Omental fat pad (tissue), 4 donors: ENCODE data around the gene IGF2BP1. TPM values are rescaled to one million over a fixed set of nuclear protein-coding genes. Genes with fewer than 3 reads are reported as not detected.
"Not testable (repeated sequence)": the region's sequence is repeated elsewhere in the genome, so short reads cannot be mapped to it uniquely, and the experiment has no call there.

ENCODE experiments used
- ATAC-seq: fragments of 150-250 bp; one replicate; pipeline ENCODE4 v1.9.1; 2016; ENCODE audit warnings: mild to moderate bottlenecking, moderate library complexity; ENCODE audit not compliant: low FRiP score
- DNase-seq: peaks from one replicate; pipeline ENCODE4 v3.0.0-alpha.2; 2019; ENCODE audit warnings: low spot score
- total RNA-seq, 4 donors: library from RNA; depleted of rRNA; stranded (reverse); fragments of >200 nt; gene quantifications; one replicate each; pipeline ENCODE4 v1.1.0, GENCODE V29; 2016
- TF ChIP-seq, protein P1 (sequence below), 3 donors: fragments of 450-650 bp; IDR thresholded peaks; one replicate each; pipeline ENCODE4 v1.5.1; 2016 to 2017; ENCODE audit warnings: antibody characterized with exemption in 3 of 3, mild to moderate bottlenecking in 3 of 3, moderate library complexity in 2 of 3

Gene IGF2BP1
- total RNA-seq, 4 donors from 2014 or later: 0.16 TPM; not detected in 3

DNA sequence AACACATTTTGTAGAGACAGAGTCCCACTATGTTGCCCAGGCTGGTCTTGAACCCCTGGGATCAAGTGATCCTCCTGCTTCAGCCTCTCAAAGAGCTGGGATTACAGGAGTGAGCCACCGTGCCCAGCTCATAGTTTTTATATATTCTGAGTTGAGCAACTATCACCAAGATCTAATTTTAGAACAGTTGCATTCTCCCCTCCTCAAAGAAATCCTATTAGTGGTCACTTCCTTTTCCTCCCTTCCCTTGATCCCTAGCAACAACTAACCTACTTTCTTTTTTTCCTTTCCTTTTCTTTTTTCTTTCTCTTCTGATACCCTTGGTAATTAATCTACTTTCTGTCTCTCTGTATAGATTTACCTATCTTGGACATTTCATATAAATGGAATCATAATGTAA, 73.9 kb downstream of the IGF2BP1 start:
- no peak for DNase-seq
- ATAC-seq: no peak
- TF ChIP-seq, protein P1, sequence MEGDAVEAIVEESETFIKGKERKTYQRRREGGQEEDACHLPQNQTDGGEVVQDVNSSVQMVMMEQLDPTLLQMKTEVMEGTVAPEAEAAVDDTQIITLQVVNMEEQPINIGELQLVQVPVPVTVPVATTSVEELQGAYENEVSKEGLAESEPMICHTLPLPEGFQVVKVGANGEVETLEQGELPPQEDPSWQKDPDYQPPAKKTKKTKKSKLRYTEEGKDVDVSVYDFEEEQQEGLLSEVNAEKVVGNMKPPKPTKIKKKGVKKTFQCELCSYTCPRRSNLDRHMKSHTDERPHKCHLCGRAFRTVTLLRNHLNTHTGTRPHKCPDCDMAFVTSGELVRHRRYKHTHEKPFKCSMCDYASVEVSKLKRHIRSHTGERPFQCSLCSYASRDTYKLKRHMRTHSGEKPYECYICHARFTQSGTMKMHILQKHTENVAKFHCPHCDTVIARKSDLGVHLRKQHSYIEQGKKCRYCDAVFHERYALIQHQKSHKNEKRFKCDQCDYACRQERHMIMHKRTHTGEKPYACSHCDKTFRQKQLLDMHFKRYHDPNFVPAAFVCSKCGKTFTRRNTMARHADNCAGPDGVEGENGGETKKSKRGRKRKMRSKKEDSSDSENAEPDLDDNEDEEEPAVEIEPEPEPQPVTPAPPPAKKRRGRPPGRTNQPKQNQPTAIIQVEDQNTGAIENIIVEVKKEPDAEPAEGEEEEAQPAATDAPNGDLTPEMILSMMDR (IDR thresholded peaks at IDR 0.05): no peak

DNA sequence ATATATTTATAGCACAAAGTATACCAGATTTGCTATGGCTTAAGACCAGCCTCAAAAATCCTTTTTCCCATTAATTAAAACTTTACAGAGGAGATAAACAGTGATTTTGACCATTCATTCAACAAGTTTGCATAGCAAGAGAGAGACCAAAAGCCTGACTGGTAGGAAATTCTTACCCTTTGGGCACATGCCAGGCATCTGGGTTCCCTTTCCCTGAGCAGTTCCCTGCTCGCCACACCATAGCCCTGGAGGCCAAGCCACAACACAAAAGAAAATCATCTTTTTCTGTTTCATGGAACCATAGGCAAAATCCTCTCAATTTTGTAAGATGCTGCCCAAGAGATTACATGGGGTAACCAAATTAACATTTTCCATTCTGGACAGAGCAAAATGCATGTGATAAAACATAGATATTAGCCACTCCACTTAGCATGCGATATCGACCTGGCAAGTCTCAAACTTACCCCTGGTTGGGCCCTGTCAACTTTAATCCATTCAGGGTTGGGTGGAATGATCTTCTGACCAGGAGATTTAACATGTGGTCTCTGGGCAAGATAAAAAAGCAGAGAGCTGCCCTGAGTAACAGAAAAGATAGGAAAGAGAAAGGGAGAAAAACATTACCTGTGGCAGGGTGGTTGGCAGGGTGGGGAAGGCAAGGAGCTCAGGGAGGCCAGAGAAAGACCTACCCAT, 77.8 kb downstream of the IGF2BP1 start:
- TF ChIP-seq, protein P1 (IDR thresholded peaks at IDR 0.05): no peak
- ATAC-seq: no peak
- DNase-seq: no peak

DNA sequence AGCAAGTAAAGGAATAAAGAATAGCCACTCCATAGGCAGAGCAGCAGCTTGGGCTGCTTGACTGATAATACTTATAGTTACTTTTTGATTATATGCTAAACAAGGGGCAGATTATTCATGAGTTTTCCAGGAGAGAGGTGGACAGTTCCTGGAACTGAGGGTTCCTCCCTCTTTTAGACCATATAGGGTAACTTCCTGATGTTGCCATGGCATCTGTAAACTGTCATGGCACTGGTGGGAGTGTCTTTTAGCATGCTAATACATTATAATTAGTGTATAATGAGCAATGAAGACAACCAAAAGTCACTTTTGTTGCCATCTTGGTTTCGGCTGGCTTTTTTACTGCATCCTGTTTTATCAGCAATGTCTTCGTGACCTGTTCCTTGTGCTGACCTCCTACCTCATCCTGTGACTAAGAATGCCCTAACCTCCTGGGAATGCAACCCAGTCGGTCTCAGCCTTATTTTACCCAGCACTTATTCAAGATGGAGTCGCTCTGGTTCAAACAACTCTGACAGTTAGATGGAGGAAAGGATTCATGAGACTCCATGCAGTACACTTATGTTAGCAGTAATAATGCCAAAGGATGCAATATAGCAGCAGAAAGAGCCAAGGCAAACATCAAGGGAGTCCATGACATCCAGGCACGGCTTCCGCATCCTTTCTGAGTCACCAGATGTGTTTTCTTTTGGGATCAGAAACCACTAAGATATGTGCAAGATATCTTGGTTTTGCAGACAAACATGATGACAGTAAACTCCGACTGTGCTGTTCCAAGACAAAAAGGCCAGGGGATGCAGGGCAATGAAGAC, 79.6 kb downstream of the IGF2BP1 start:
- TF ChIP-seq, protein P1 (IDR thresholded peaks at IDR 0.05): no peak
- DNase-seq (no peak), ATAC-seq (no peak)

DNA sequence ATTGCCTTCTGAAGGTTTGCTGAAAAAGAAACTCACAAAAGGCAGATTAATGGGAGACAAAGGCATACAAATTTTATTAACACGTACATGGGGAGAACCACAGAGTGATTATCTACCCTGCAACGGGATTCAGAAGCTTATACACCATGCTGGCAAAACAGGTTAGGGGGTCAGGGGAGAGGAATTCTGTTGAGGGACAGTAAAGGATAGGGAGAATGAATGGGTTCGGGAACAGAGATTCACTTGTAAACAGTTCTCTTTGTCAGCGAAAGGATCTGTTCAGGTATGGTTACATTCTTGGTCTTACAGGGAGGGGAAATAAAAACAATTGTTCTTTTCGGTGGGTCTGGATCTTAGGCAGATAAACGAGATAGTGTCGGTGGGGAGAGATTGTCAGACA, 81.1 kb downstream of the IGF2BP1 start:
- DNase-seq (no peak), ATAC-seq (no peak)
- TF ChIP-seq, protein P1 (IDR thresholded peaks at IDR 0.05): no peak

DNA sequence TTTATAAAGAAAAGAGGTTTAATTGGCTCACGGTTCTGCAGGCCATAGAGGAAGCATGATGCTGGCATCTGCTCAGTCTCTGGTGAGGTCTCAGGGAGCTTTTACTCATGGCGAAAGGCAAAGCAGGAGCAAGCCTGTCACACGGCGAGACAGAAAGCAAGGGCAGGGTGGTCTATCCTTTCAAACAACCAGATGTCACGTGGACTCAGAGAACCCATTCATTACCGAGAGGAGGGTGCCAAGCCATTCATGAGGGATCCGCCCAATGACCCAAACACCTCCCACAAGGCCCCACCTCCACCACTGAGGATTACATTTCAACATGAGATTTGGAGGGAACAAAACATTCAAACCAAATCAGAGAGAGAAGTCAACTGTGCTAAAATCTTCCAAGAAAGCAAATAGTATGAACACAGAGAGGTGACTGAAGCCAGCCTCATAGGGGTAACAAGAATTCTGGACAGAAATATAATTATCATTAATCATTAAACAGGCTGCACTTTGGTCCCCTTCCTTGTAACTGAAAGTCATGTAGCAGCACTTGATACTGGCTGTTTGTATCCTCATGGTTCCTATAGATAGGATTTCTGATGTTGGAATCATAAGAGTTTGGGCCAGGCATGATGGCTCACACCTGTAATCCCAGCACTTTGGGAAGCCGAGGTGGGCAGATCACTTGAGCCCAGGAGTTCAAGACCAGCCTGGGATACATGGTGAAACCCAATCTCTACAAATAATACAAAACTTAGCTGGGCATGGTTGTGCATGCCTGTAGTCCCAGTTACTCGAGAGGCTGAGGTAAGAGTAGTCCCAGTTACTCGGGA, 82.9 kb downstream of the IGF2BP1 start:
- TF ChIP-seq, protein P1 (IDR thresholded peaks at IDR 0.05): no peak

DNA sequence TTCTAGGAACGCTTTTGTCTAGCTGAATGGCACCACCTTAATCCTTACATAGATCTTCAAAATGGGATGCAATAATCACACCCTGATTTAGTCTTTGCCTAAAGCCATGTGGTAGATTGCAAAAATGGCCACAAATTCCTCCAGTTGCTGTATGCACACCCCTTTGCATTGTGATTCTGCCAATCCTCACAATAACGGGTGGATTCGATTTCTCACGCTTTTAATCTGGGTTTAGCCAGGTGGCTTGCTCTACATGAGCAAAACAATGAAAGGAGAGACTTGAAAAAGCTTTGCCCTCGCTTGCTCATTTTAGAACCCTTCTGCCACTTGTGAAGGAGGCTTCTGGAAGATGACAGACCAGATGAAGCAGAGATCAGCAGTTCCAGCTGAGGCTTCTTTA, 85.0 kb downstream of the IGF2BP1 start:
- ATAC-seq (no peak), DNase-seq (no peak)
- TF ChIP-seq, protein P1 (IDR thresholded peaks at IDR 0.05): no peak

More for the DNA sequence above, 82.9 kb downstream of the IGF2BP1 start:
- ATAC-seq (no peak), DNase-seq (no peak)

DNA sequence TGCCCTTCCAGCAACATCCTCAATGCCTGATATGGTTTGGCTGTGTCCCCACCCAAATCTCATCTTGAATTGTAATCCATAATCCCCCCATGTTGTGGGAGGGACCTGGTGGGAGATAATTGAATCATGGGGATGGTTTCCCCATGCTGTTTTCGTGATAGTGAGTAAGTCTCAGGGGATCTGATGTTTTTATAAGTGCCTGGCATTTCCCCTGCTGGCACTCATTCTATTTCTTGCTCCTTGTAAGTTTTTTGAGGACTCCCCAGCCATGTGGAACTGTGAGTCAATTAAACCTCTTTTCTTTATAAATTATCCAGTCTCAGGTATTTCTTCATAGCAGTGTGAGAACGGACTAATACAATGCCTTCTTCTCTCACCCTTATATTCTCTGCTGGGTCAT, 87.9 kb downstream of the IGF2BP1 start:
- ATAC-seq: not testable (repeated sequence)

More for the DNA sequence above, 87.9 kb downstream of the IGF2BP1 start:
- DNase-seq: not testable (repeated sequence)
